Endothelial cell of umbilical vein (primary cell): ENCODE data around the gene PEMT.

ENCODE experiments used
- CTCF ChIP-seq, 2 donors: IDR thresholded peaks; 1 replicate in 1 of 2; 2 replicates in 1 of 2; pipeline ENCODE4 v1.5.1; 2011; ENCODE audit warnings: low read length in 2 of 2, mild to moderate bottlenecking in 2 of 2, moderate library complexity in 2 of 2, control low read depth in 1 of 2, inconsistent platforms in 1 of 2, low read depth in 1 of 2; ENCODE audit not compliant: insufficient read depth in 1 of 2; ENCODE audit errors: extremely low read depth in 1 of 2
- EZH2 ChIP-seq: IDR thresholded peaks from 2 replicates; pipeline ENCODE4 v1.6.1; 2012; ENCODE audit warnings: borderline replicate concordance, low read depth, mild to moderate bottlenecking, moderate library complexity, low read length, inconsistent platforms; ENCODE audit not compliant: severe bottlenecking
- FOS ChIP-seq: IDR thresholded peaks from 2 replicates; pipeline ENCODE4 v1.6.1; 2011; ENCODE audit warnings: mild to moderate bottlenecking, low read length, moderate library complexity, borderline replicate concordance; ENCODE audit not compliant: insufficient read depth
- GATA2 ChIP-seq: IDR thresholded peaks from 2 replicates; pipeline ENCODE4 v1.7.0; 2011; ENCODE audit warnings: low read depth, mild to moderate bottlenecking, moderate library complexity, mixed read lengths, low read length; ENCODE audit not compliant: insufficient read length, insufficient read depth
- JUN ChIP-seq: IDR thresholded peaks from 2 replicates; pipeline ENCODE4 v1.6.1; 2011; ENCODE audit warnings: borderline replicate concordance, low read depth; ENCODE audit not compliant: insufficient read length, insufficient read depth
- MAX ChIP-seq: IDR thresholded peaks from 2 replicates; pipeline ENCODE4 v1.6.1; 2011; ENCODE audit not compliant: insufficient read depth, insufficient read length
- MYC ChIP-seq: IDR thresholded peaks from one replicate; pipeline ENCODE4 v1.6.1; 2011; ENCODE audit warnings: mild to moderate bottlenecking, low read depth, low read length
- POLR2A ChIP-seq: IDR thresholded peaks from 2 replicates; pipeline ENCODE4 v1.6.1; 2012; ENCODE audit warnings: low read depth, mild to moderate bottlenecking, control low read depth, low read length
- POLR2AphosphoS5 ChIP-seq: IDR thresholded peaks from 2 replicates; pipeline ENCODE4 v1.6.1; 2012; ENCODE audit warnings: low read depth, mild to moderate bottlenecking, control low read depth, low read length, moderate library complexity; ENCODE audit not compliant: insufficient read depth

GRCh38 chr17:17562146-17562511 lies 29.4 kb downstream of the PEMT start:
- TF ChIP-seq CTCF (IDR thresholded peaks at IDR 0.05; ENCODE audit: extremely low read depth in 1 of 2, insufficient read depth in 1 of 2, low read depth in 1 of 2, low read length in 2 of 2) (no peak), POLR2A (no peak), POLR2AphosphoS5 (no peak), EZH2 (no peak), MYC (no peak), MAX (no peak), FOS (no peak), GATA2 (no peak), JUN (no peak)
